CD4-positive, alpha-beta T cell treated with Interleukin-15 for 1 hour (primary cell): Measurements from ENCODE around the gene P2RX6.
"Not testable (repeated sequence)": the region's sequence is repeated elsewhere in the genome, so short reads cannot be mapped to it uniquely, and the experiment has no call there.

ENCODE experiments used
- DNase-seq: peaks from one replicate; pipeline ENCODE4 v3.0.0-alpha.2; 2020

Gene P2RX6

GRCh38 chr22:21014726-21015465 is at the start of gene P2RX6:
Gene P2RX6 (plus strand): TSS chr22:21015165. CDS start chr22:21015175, 10 bp downstream.
- DNase-seq = no peak

GRCh38 chr22:20965888-20966855 is 48.8 kb upstream of the P2RX6 start:
- no peak for DNase-seq

- DNase-seq = no peak
Measured at GRCh38 chr22:20966883-20967696, 47.9 kb upstream of the P2RX6 start, which contains the start of gene AIFM3. Gene AIFM3 (plus strand): TSS chr22:20967255. CDS start chr22:20967945, 690 bp downstream.

- DNase-seq = no peak
Measured at GRCh38 chr22:20967697-20968211, 47.2 kb upstream of the P2RX6 start.

- DNase-seq = peak; percentile 30
Measured at GRCh38 chr22:20968281-20968977, 46.5 kb upstream of the P2RX6 start.

- DNase-seq = no peak
Measured at GRCh38 chr22:20970939-20971657, 43.9 kb upstream of the P2RX6 start.

- not testable (repeated sequence) for DNase-seq
Measured at GRCh38 chr22:20972014-20972694, 42.8 kb upstream of the P2RX6 start.

- DNase-seq = no peak
Measured at GRCh38 chr22:20972933-20973577, 41.9 kb upstream of the P2RX6 start.

- DNase-seq = no peak
Measured at GRCh38 chr22:20973634-20974286, 41.2 kb upstream of the P2RX6 start.

- DNase-seq = no peak
Measured at GRCh38 chr22:20974336-20974955, 40.5 kb upstream of the P2RX6 start.

- DNase-seq = no peak
Measured at GRCh38 chr22:20975541-20976290, 39.2 kb upstream of the P2RX6 start.

- no peak for DNase-seq
Measured at GRCh38 chr22:20976291-20976877, 38.6 kb upstream of the P2RX6 start.

GRCh38 chr22:20977019-20977418 is 37.9 kb upstream of the P2RX6 start:
- DNase-seq = no peak

GRCh38 chr22:20977516-20978170 is 37.3 kb upstream of the P2RX6 start:
- DNase-seq = no peak

GRCh38 chr22:20978419-20978818 is 36.5 kb upstream of the P2RX6 start:
- no peak for DNase-seq

GRCh38 chr22:20979243-20979809 is 35.6 kb upstream of the P2RX6 start:
- DNase-seq = peak; percentile 88

- no peak for DNase-seq
Measured at GRCh38 chr22:20979940-20980453, 35.0 kb upstream of the P2RX6 start.
